Measurements from ENCODE around the gene PC. TPM values are rescaled to one million over a fixed set of nuclear protein-coding genes. Genes with fewer than 3 reads are reported as not detected.

Gene PC
- total and polyA plus RNA-seq, 10 donors = 3.4 to 8.8 (median 5.3) TPM

- no peak for DNase-seq
- H3K36me3 ChIP-seq = no peaks in the 10 kb centered on the region
- H3K27me3 ChIP-seq (replicated peaks in 1 of 7) = peaks cover 0 to 21% (median 0%) of the 10 kb centered on the region in 7 donors
- 5 to 10% (median 8%) methylated on average over 9 of the region's 9 CpGs for WGBS, 5 donors
- intact Hi-C loops (cut with DNase I; ENCODE audit: low total_unique reads) = no loop called here
- peaks cover 0 to 13% (median 7%) of the 10 kb centered on the region in 6 donors for H3K4me1 ChIP-seq
- H3K27ac ChIP-seq = no peak overlapping the region
- H3K4me3 ChIP-seq = no peak overlapping the region
- H3K9me3 ChIP-seq = peaks cover 0 to 28% (median 18%) of the 10 kb centered on the region in 8 donors
- TF ChIP-seq, protein P1, sequence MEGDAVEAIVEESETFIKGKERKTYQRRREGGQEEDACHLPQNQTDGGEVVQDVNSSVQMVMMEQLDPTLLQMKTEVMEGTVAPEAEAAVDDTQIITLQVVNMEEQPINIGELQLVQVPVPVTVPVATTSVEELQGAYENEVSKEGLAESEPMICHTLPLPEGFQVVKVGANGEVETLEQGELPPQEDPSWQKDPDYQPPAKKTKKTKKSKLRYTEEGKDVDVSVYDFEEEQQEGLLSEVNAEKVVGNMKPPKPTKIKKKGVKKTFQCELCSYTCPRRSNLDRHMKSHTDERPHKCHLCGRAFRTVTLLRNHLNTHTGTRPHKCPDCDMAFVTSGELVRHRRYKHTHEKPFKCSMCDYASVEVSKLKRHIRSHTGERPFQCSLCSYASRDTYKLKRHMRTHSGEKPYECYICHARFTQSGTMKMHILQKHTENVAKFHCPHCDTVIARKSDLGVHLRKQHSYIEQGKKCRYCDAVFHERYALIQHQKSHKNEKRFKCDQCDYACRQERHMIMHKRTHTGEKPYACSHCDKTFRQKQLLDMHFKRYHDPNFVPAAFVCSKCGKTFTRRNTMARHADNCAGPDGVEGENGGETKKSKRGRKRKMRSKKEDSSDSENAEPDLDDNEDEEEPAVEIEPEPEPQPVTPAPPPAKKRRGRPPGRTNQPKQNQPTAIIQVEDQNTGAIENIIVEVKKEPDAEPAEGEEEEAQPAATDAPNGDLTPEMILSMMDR (IDR thresholded peaks at IDR 0.05 in 8 of 11, conservative IDR thresholded peaks at IDR 0.05 in 3 of 11) = no peak
- TF ChIP-seq POLR2AphosphoS5 (IDR thresholded peaks at IDR 0.05) = no peak
- TF ChIP-seq POLR2A (IDR thresholded peaks at IDR 0.05) = no peak
Observed at GRCh38 chr11:66981976-66982578, 23.9 kb upstream of the PC start.

DNA sequence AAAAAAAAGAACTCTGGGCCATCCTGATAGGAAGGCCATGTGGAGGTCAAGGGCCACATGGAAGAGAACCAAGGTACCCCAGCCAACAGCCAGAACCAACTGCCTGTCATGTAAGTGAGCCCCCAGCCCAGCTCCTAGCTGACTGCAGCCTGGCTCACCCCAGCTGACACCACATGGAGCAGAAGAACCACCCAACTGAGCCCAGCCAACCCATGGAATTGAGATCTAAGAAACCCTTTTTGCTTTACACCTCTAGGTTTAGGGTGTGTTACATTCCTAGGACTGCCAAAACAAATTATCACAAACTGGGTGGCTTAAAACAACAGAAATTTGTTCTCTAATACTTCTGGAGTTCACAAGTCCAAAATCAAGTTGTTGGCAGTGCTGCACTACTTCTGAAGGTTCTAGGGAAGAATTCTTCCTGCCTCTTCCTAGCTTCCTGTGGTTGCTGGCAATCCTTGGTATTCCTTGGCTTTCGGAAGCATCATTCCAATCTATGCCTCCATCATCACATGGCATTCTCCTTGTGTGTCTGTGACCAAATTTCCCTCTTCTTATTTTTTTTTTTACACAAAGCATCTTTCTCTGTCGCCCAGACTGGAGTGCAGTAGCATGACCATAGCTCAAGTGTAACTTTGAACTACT lies 21.3 kb upstream of the PC start:
- H3K9me3 ChIP-seq = peaks cover 0 to 30% (median 18%) of the 10 kb centered on the region in 8 donors
- peaks cover 0 to 30% (median 0%) of the 10 kb centered on the region in 7 donors for H3K27me3 ChIP-seq (replicated peaks in 1 of 7)
- no peak for TF ChIP-seq POLR2A (IDR thresholded peaks at IDR 0.05)
- no peak for TF ChIP-seq POLR2AphosphoS5 (IDR thresholded peaks at IDR 0.05)
- TF ChIP-seq, protein P1 (IDR thresholded peaks at IDR 0.05 in 8 of 11, conservative IDR thresholded peaks at IDR 0.05 in 3 of 11) = no peak
- H3K36me3 ChIP-seq = no peaks in the 10 kb centered on the region
- DNase-seq = no peak
- no peak overlapping the region for H3K27ac ChIP-seq
- no peak overlapping the region for H3K4me3 ChIP-seq
- intact Hi-C loops (cut with DNase I; ENCODE audit: low total_unique reads) = no loop called here
- H3K4me1 ChIP-seq = peaks cover 0 to 13% (median 7%) of the 10 kb centered on the region in 6 donors
- WGBS, 5 donors = 92 to 98% (median 93%) methylated on average over 2 of the region's 2 CpGs

- peaks cover 0 to 30% (median 18%) of the 10 kb centered on the region in 8 donors for H3K9me3 ChIP-seq
- intact Hi-C loops (cut with DNase I; ENCODE audit: low total_unique reads) = no loop called here
- 90 to 97% (median 95%) methylated on average over 6 of the region's 6 CpGs for WGBS, 5 donors
Observed at GRCh38 chr11:66978717-66979116, 20.5 kb upstream of the PC start.

GRCh38 chr11:66978229-66978628 lies 20.0 kb upstream of the PC start:
- DNase-seq = no peak
- intact Hi-C loops (cut with DNase I; ENCODE audit: low total_unique reads) = no loop called here
- Histone ChIP-seq H3K27ac (no peak overlapping the region), H3K9me3 (peaks cover 0 to 30% (median 18%) of the 10 kb centered on the region in 8 donors), H3K36me3 (no peaks in the 10 kb centered on the region), H3K4me3 (no peak overlapping the region), H3K4me1 (peaks cover 0 to 11% (median 7%) of the 10 kb centered on the region in 6 donors), H3K27me3 (replicated peaks in 1 of 7) (peaks cover 0 to 31% (median 0%) of the 10 kb centered on the region in 7 donors)
- 86 to 96% (median 93%) methylated on average over 2 of the region's 2 CpGs for WGBS, 5 donors
- TF ChIP-seq POLR2AphosphoS5 (IDR thresholded peaks at IDR 0.05) (no peak), POLR2A (IDR thresholded peaks at IDR 0.05) (no peak)
- TF ChIP-seq, protein P1 (IDR thresholded peaks at IDR 0.05 in 8 of 11, conservative IDR thresholded peaks at IDR 0.05 in 3 of 11) = no peak

More at GRCh38 chr11:66978717-66979116, 20.5 kb upstream of the PC start:
- Histone ChIP-seq H3K36me3 (no peaks in the 10 kb centered on the region), H3K4me3 (no peak overlapping the region), H3K27ac (no peak overlapping the region), H3K4me1 (peaks cover 0 to 11% (median 7%) of the 10 kb centered on the region in 6 donors), H3K27me3 (replicated peaks in 1 of 7) (peaks cover 0 to 30% (median 0%) of the 10 kb centered on the region in 7 donors)
- DNase-seq = no peak
- no peak for TF ChIP-seq POLR2A (IDR thresholded peaks at IDR 0.05)
- TF ChIP-seq POLR2AphosphoS5 (IDR thresholded peaks at IDR 0.05) = no peak
